DND-41 (cell line): ENCODE results near the gene ZRANB3.
"Not testable (repeated sequence)": the region's sequence is repeated elsewhere in the genome, so short reads cannot be mapped to it uniquely, and the experiment has no call there.

Source experiments
- CTCF ChIP-seq: IDR thresholded peaks from 2 replicates; pipeline ENCODE4 v1.5.1; 2012; ENCODE audit warnings: borderline replicate concordance, low read length, moderate library complexity, mild to moderate bottlenecking; ENCODE audit not compliant: poor library complexity, severe bottlenecking; ENCODE audit errors: extremely low read depth
- EZH2 ChIP-seq: IDR thresholded peaks from 3 replicates; pipeline ENCODE4 v1.6.1; 2012; ENCODE audit warnings: borderline replicate concordance, low read depth, mild to moderate bottlenecking, moderate library complexity, low read length, inconsistent platforms; ENCODE audit not compliant: severe bottlenecking

GRCh38 chr2:135287121-135287520 lies 243.9 kb downstream of the ZRANB3 start:
- not testable (repeated sequence) for TF ChIP-seq CTCF, EZH2
